Caco-2 (cell line): Measurements from ENCODE around the gene VCAN. TPM values are rescaled to one million over a fixed set of nuclear protein-coding genes. Genes with fewer than 3 reads are reported as not detected.

Experiments
- BruUV-seq: library from RNA; stranded (reverse); fragments of 400-500 nt; replicated peaks from 2 replicates; lab custom pipeline; 2021; lab: Mats Ljungman, UMichigan
- CTCF ChIA-PET: fragments of 300-600 bp; sonication (Branson Sonifier 250); formaldehyde crosslinking; loops from one replicate; lab custom pipeline; 2022; ENCODE audit warnings: antibody characterized with exemption; lab: Charles Lee
- POLR2A ChIA-PET: fragments of 300-600 bp; sonication (Branson Sonifier 250); formaldehyde crosslinking; loops from one replicate; lab custom pipeline; 2022; ENCODE audit warnings: antibody characterized with exemption; lab: Charles Lee
- DNase-seq, 2 experiments: peaks; one replicate each; pipeline versions ENCODE4 v3.0.0 to v3.0.0-alpha.2; 2020 to 2022
- H3K27me3 ChIP-seq: replicated peaks from 2 replicates; pipeline ENCODE4 v1.6.0; 2011; ENCODE audit warnings: low read length; ENCODE audit not compliant: control insufficient read depth, insufficient read depth
- H3K36me3 ChIP-seq: 2 replicates; pipeline ENCODE4 v1.5.1; 2011; ENCODE audit warnings: low read length; ENCODE audit not compliant: control insufficient read depth, insufficient read depth
- H3K4me1 ChIP-seq: fragments of 250-450 bp; sonication (Bioruptor Pico); 2 replicates; pipeline ENCODE4 v1.5.1; 2020; ENCODE audit warnings: mild to moderate bottlenecking
- H3K4me3 ChIP-seq: 2 replicates; pipeline ENCODE4 v1.5.1; 2011; ENCODE audit warnings: low read depth, mild to moderate bottlenecking, control low read depth, low read length
- H3K9me3 ChIP-seq: fragments of 250-450 bp; sonication (Bioruptor Pico); 2 replicates; pipeline ENCODE4 v1.5.1; 2020; ENCODE audit warnings: mild to moderate bottlenecking, moderate library complexity
- H3K27ac Mint-ChIP-seq: one replicate; pipeline ENCODE4 v1.8.0; 2022; ENCODE audit warnings: mixed read lengths; ENCODE audit not compliant: unreplicated experiment
- H3K27me3 Mint-ChIP-seq: one replicate; pipeline ENCODE4 v1.8.0; 2022; ENCODE audit warnings: mixed read lengths; ENCODE audit not compliant: insufficient read depth, unreplicated experiment
- H3K36me3 Mint-ChIP-seq: one replicate; pipeline ENCODE4 v1.8.0; 2022; ENCODE audit warnings: mild to moderate bottlenecking, mixed read lengths; ENCODE audit not compliant: insufficient read depth, unreplicated experiment
- H3K4me1 Mint-ChIP-seq: one replicate; pipeline ENCODE4 v1.8.0; 2022; ENCODE audit warnings: low read depth, mixed read lengths; ENCODE audit not compliant: unreplicated experiment
- H3K4me3 Mint-ChIP-seq: one replicate; pipeline ENCODE4 v1.8.0; 2022; ENCODE audit warnings: mild to moderate bottlenecking, moderate library complexity, mixed read lengths; ENCODE audit not compliant: unreplicated experiment
- H3K9me3 Mint-ChIP-seq: one replicate; pipeline ENCODE4 v1.8.0; 2022; ENCODE audit warnings: mixed read lengths; ENCODE audit not compliant: unreplicated experiment
- CTCF ChIP-seq, 2 experiments: fragments of 200-600 bp in 1 of 2; IDR thresholded peaks; 1 replicate in 1 of 2; 2 replicates in 1 of 2; pipeline versions ENCODE4 v1.5.1 to v1.8.0; 2011 to 2022; ENCODE audit warnings: antibody characterized with exemption in 1 of 2, control low read depth in 1 of 2, inconsistent platforms in 1 of 2, low read depth in 1 of 2, low read length in 1 of 2, mild to moderate bottlenecking in 1 of 2, moderate library complexity in 1 of 2; ENCODE audit not compliant: insufficient read depth in 1 of 2, severe bottlenecking in 1 of 2, unreplicated experiment in 1 of 2
- intact Hi-C: fragments of 100-400 bp; cut with micrococcal nuclease; formaldehyde crosslinking; loops from one replicate; pipeline ENCODE4 v1.10.0; 2022; ENCODE audit not compliant: unreplicated experiment
- total RNA-seq: library from RNA; stranded (reverse); gene quantifications from 2 replicates; pipeline ENCODE4 v1.2.3, GENCODE V29; 2022

The VCAN gene
- total RNA-seq, 1 experiment from 2014 or later = 27.4 TPM

DNA sequence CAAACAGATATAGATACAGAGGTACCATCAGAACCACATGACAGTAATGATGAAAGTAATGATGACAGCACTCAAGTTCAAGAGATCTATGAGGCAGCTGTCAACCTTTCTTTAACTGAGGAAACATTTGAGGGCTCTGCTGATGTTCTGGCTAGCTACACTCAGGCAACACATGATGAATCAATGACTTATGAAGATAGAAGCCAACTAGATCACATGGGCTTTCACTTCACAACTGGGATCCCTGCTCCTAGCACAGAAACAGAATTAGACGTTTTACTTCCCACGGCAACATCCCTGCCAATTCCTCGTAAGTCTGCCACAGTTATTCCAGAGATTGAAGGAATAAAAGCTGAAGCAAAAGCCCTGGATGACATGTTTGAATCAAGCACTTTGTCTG, 69.2 kb downstream of the VCAN start:
- no peaks in the 10 kb centered on the region for H3K36me3 Mint-ChIP-seq
- H3K9me3 Mint-ChIP-seq = no peaks in the 10 kb centered on the region
- intact Hi-C loops = no loop called here
- Histone ChIP-seq H3K4me1 (no peaks in the 10 kb centered on the region), H3K27me3 (no peaks in the 10 kb centered on the region), H3K9me3 (no peaks in the 10 kb centered on the region), H3K4me3 (no peak overlapping the region), H3K36me3 (no peaks in the 10 kb centered on the region)
- no TSS peak for BruUV-seq
- no peak for DNase-seq
- TF ChIP-seq CTCF (IDR thresholded peaks at IDR 0.05; ENCODE audit: insufficient read depth in 1 of 2, low read depth in 1 of 2, low read length in 1 of 2, severe bottlenecking in 1 of 2, unreplicated experiment in 1 of 2) = no peak
- no peak overlapping the region for H3K27ac Mint-ChIP-seq
- peaks cover 5% of the 10 kb centered on the region for H3K27me3 Mint-ChIP-seq
- ChIA-PET POLR2A (no interaction called here), CTCF (no interaction called here)
- no peak overlapping the region for H3K4me3 Mint-ChIP-seq
- H3K4me1 Mint-ChIP-seq = peaks cover 7% of the 10 kb centered on the region

- no peaks in the 10 kb centered on the region for H3K9me3 ChIP-seq
- no peaks in the 10 kb centered on the region for H3K36me3 ChIP-seq
- intact Hi-C loops = no loop called here
- POLR2A ChIA-PET = no interaction called here
- CTCF ChIA-PET = no interaction called here
- no peak for DNase-seq
- H3K36me3 Mint-ChIP-seq = no peaks in the 10 kb centered on the region
- no peak overlapping the region for H3K4me3 ChIP-seq
- H3K9me3 Mint-ChIP-seq = no peaks in the 10 kb centered on the region
- BruUV-seq = no TSS peak
- H3K4me1 Mint-ChIP-seq = peaks cover 7% of the 10 kb centered on the region
- TF ChIP-seq CTCF (IDR thresholded peaks at IDR 0.05; ENCODE audit: insufficient read depth in 1 of 2, low read depth in 1 of 2, low read length in 1 of 2, severe bottlenecking in 1 of 2, unreplicated experiment in 1 of 2) = no peak
- H3K27me3 ChIP-seq = no peaks in the 10 kb centered on the region
- peaks cover 5% of the 10 kb centered on the region for H3K27me3 Mint-ChIP-seq
- H3K4me3 Mint-ChIP-seq = no peak overlapping the region
- H3K4me1 ChIP-seq = no peaks in the 10 kb centered on the region
- H3K27ac Mint-ChIP-seq = no peak overlapping the region
These were observed 71.3 kb downstream of the VCAN start for GRCh38 chr5:83542839-83543238.

DNA sequence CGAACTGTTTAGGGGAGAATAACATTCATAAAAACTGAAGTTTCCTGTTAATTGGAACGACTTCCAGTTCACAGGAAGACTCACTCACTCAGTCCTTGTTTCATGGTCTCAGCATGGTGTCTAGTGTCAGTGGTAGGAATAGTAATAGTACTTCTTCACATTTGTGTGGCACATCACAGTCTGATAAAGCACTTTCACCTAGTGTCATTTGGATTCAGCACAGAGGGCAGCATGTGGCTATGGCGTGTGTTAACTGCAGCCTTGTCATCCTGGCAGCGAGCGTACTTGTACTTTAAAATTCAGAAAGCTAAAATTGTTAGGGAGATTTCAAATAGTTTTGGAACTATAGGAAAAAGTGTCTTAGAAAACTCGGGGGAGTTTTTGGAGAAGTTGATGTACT, 72.4 kb downstream of the VCAN start:
- Mint-ChIP-seq H3K27me3 (peaks cover 5% of the 10 kb centered on the region), H3K36me3 (no peaks in the 10 kb centered on the region), H3K4me3 (no peak overlapping the region), H3K4me1 (peaks cover 7% of the 10 kb centered on the region), H3K9me3 (no peaks in the 10 kb centered on the region), H3K27ac (no peak overlapping the region)
- BruUV-seq = no TSS peak
- TF ChIP-seq CTCF (IDR thresholded peaks at IDR 0.05; ENCODE audit: insufficient read depth in 1 of 2, low read depth in 1 of 2, low read length in 1 of 2, severe bottlenecking in 1 of 2, unreplicated experiment in 1 of 2) = no peak
- H3K27me3 ChIP-seq = no peaks in the 10 kb centered on the region
- ChIA-PET POLR2A (no interaction called here), CTCF (no interaction called here)
- H3K36me3 ChIP-seq = no peaks in the 10 kb centered on the region
- no peak overlapping the region for H3K4me3 ChIP-seq
- intact Hi-C loops = no loop called here
- no peaks in the 10 kb centered on the region for H3K4me1 ChIP-seq
- DNase-seq = no peak
- no peaks in the 10 kb centered on the region for H3K9me3 ChIP-seq
